GM12878 (cell line): Measurements from ENCODE around the gene GRAMD2B. TPM values are rescaled to one million over a fixed set of nuclear protein-coding genes. Genes with fewer than 3 reads are reported as not detected.
A peak's percentile ranks its signal among the peaks of the same experiment; 100 is the strongest.

Experiments
- ATAC-seq: fragments of 200-7000 bp; cut with Tn5 transposase; 3 replicates; pipeline ENCODE4 v1.9.1; 2020; ENCODE audit warnings: mild to moderate bottlenecking, moderate library complexity
- BruUV-seq: library from RNA; stranded (reverse); fragments of 400-500 nt; replicated peaks from 2 replicates; lab custom pipeline; 2021; lab: Mats Ljungman, UMichigan
- CTCF ChIA-PET: fragments of 300-600 bp; sonication (Branson Sonifier 250); formaldehyde crosslinking; extraction: SDS; loops from one replicate; lab custom pipeline; 2021; ENCODE audit warnings: inconsistent platforms; lab: Yijun Ruan, JAX
- POLR2A ChIA-PET: fragments of 350-600 bp; formaldehyde crosslinking; extraction: SDS; loops from one replicate; lab custom pipeline; 2021; ENCODE audit warnings: inconsistent platforms; lab: Charles Lee
- RAD21 ChIA-PET: fragments of 300-600 bp; sonication (Branson Sonifier 250); formaldehyde crosslinking; loops from one replicate; lab custom pipeline; 2023; ENCODE audit warnings: antibody characterized with exemption; ENCODE audit not compliant: unreplicated experiment; lab: Charles Lee
- SMC1A ChIA-PET: fragments of 300-600 bp; sonication (Branson Sonifier 250); formaldehyde crosslinking; loops from one replicate; lab custom pipeline; 2023; ENCODE audit not compliant: unreplicated experiment, uncharacterized antibody; lab: Charles Lee
- DNase-seq: peaks from one replicate; pipeline ENCODE4 v3.0.0-alpha.2; 2011; ENCODE audit warnings: low read depth, low spot score
- FAIRE-seq: peaks from 3 replicates; lab custom pipeline; 2011; peaks lifted over from hg19 to GRCh38; lab: Jason Lieb, UNC
- H2AFZ ChIP-seq: 2 replicates; pipeline ENCODE4 v1.6.0; 2011; ENCODE audit warnings: low read depth, low read length, control low read depth; ENCODE audit not compliant: control insufficient read depth
- H3K27ac ChIP-seq: 2 replicates; pipeline ENCODE4 v1.5.1; 2011; ENCODE audit warnings: control low read depth; ENCODE audit not compliant: control insufficient read depth, insufficient read depth
- H3K27me3 ChIP-seq, 2 experiments: replicated peaks in 1 of 2; 2 replicates each; pipeline versions ENCODE4 v1.6.0 to v1.6.1; 2011; ENCODE audit warnings: low read length in 1 of 2; ENCODE audit not compliant: control insufficient read depth in 2 of 2, insufficient read depth in 2 of 2
- H3K36me3 ChIP-seq, 2 experiments: 2 replicates each; pipeline ENCODE4 v1.5.1; 2011; ENCODE audit warnings: low read length in 1 of 2; ENCODE audit not compliant: control insufficient read depth in 2 of 2, insufficient read depth in 2 of 2
- H3K4me1 ChIP-seq: 2 replicates; pipeline ENCODE4 v1.6.1; 2011; ENCODE audit warnings: mild to moderate bottlenecking, low read length, moderate library complexity, mixed read lengths; ENCODE audit not compliant: control insufficient read depth, insufficient read depth
- H3K4me2 ChIP-seq: 2 replicates; pipeline ENCODE4 v1.6.0; 2011; ENCODE audit warnings: control low read depth; ENCODE audit not compliant: control insufficient read depth, insufficient read depth
- H3K4me3 ChIP-seq: fragments of 200-600 bp; sonication (generic); 2 replicates; pipeline ENCODE4 v1.5.1; 2016
- H3K79me2 ChIP-seq: 2 replicates; pipeline ENCODE4 v1.6.0; 2011; ENCODE audit warnings: low read length; ENCODE audit not compliant: control insufficient read depth, insufficient read depth
- H3K9ac ChIP-seq: 2 replicates; pipeline ENCODE4 v1.8.0; 2011; ENCODE audit warnings: low read length, control low read depth, mixed read lengths; ENCODE audit not compliant: control insufficient read depth, insufficient read depth
- H3K9me3 ChIP-seq: replicated peaks from 3 replicates; pipeline ENCODE4 v1.5.1; 2011; ENCODE audit warnings: mild to moderate bottlenecking, low read length; ENCODE audit not compliant: control insufficient read depth, insufficient read depth
- H4K20me1 ChIP-seq: 2 replicates; pipeline ENCODE4 v1.6.0; 2011; ENCODE audit not compliant: control insufficient read depth, insufficient read depth
- ATF7 ChIP-seq: fragments of 450-650 bp; IDR thresholded peaks from 2 replicates; pipeline ENCODE4 v1.6.1; 2016; ENCODE audit warnings: low read depth, mild to moderate bottlenecking
- CEBPB ChIP-seq, 2 experiments: fragments of 150-350 bp in 1 of 2; IDR thresholded peaks; 2 replicates each; pipeline ENCODE4 v1.6.1; 2012 to 2014; ENCODE audit warnings: low read depth in 2 of 2, low read length in 2 of 2, borderline replicate concordance in 1 of 2, inconsistent platforms in 1 of 2
- CHD1 ChIP-seq: IDR thresholded peaks from 2 replicates; pipeline ENCODE4 v1.6.1; 2012; ENCODE audit warnings: low read depth, low read length, improper control_type of control experiment
- CREM ChIP-seq: IDR thresholded peaks from 2 replicates; pipeline ENCODE4 v1.6.1; 2014; ENCODE audit warnings: antibody characterized with exemption, low read depth
- DPF2 ChIP-seq: fragments of 450-650 bp; IDR thresholded peaks from 2 replicates; pipeline ENCODE4 v1.6.1; 2017; ENCODE audit warnings: mild to moderate bottlenecking
- EZH2 ChIP-seq: IDR thresholded peaks from 2 replicates; pipeline ENCODE4 v1.6.1; 2012; ENCODE audit warnings: low read depth, mild to moderate bottlenecking, control low read depth, inconsistent platforms, low read length, borderline replicate concordance; ENCODE audit not compliant: control insufficient read depth
- KLF5 ChIP-seq: fragments of 450-650 bp; IDR thresholded peaks from 2 replicates; pipeline ENCODE4 v1.6.1; 2014; ENCODE audit warnings: mild to moderate bottlenecking; ENCODE audit not compliant: partially characterized antibody
- LARP7 ChIP-seq: fragments of 450-650 bp; IDR thresholded peaks from 2 replicates; pipeline ENCODE4 v1.6.1; 2017; ENCODE audit warnings: mild to moderate bottlenecking
- NR2C1 ChIP-seq: fragments of 450-650 bp; IDR thresholded peaks from 2 replicates; pipeline ENCODE4 v1.6.1; 2017; ENCODE audit warnings: antibody characterized with exemption, mild to moderate bottlenecking, moderate library complexity
- PKNOX1 ChIP-seq: fragments of 450-650 bp; IDR thresholded peaks from 2 replicates; pipeline ENCODE4 v1.6.1; 2016; ENCODE audit warnings: mild to moderate bottlenecking
- POLR2AphosphoS5 ChIP-seq: IDR thresholded peaks from 2 replicates; pipeline ENCODE4 v1.6.1; 2011; ENCODE audit warnings: mild to moderate bottlenecking, low read length, inconsistent platforms
- RAD21 ChIP-seq: IDR thresholded peaks from 2 replicates; pipeline ENCODE4 v1.6.1; 2011; ENCODE audit warnings: mild to moderate bottlenecking, low read depth, low read length, moderate library complexity; ENCODE audit not compliant: insufficient read depth
- RB1 ChIP-seq: fragments of 450-650 bp; formaldehyde crosslinking; IDR thresholded peaks from 2 replicates; pipeline ENCODE4 v1.6.1; 2017; ENCODE audit warnings: mild to moderate bottlenecking, borderline replicate concordance
- REST ChIP-seq: IDR thresholded peaks from 2 replicates; pipeline ENCODE4 v1.6.1; 2012; ENCODE audit warnings: mild to moderate bottlenecking, low read depth, low read length
- SKIL ChIP-seq: fragments of 450-650 bp; IDR thresholded peaks from 2 replicates; pipeline ENCODE4 v1.6.1; 2017; ENCODE audit warnings: mild to moderate bottlenecking, low read depth, inconsistent platforms; ENCODE audit not compliant: poor library complexity, severe bottlenecking
- STAT1 ChIP-seq: fragments of 450-650 bp; conservative IDR thresholded peaks from 2 replicates; pipeline ENCODE4 v1.6.1; 2014; ENCODE audit warnings: antibody characterized with exemption, mild to moderate bottlenecking
- TBL1XR1 ChIP-seq: IDR thresholded peaks from 2 replicates; pipeline ENCODE4 v1.6.1; 2012; ENCODE audit warnings: low read depth, low read length, improper control_type of control experiment
- YY1 ChIP-seq: IDR thresholded peaks from 2 replicates; pipeline ENCODE4 v1.6.1; 2011; ENCODE audit warnings: low read depth, mild to moderate bottlenecking, low read length
- WGBS: methylation state at CpG from one replicate; pipeline ENCODE4 v1.1.6; 2016; ENCODE audit warnings: low lambda C conversion rate; ENCODE audit not compliant: insufficient replicate concordance, insufficient coverage; ENCODE audit errors: missing lambda C conversion rate; 5-methylcytosine and 5-hydroxymethylcytosine counted together
- in situ Hi-C: fragments of 300-500 bp; cut with MboI; formaldehyde crosslinking; loops from 9 replicates; pipeline ENCODE4 v1.14.3; 2018; ENCODE audit warnings: mixed read lengths
- intact Hi-C: fragments of 100-400 bp; cut with micrococcal nuclease; formaldehyde crosslinking; loops from one replicate; pipeline ENCODE4 v1.14.2; 2022; ENCODE audit not compliant: unreplicated experiment
- polyA plus RNA-seq, 11 experiments: library from polyadenylated mRNA; depleted of rRNA in 4 of 11; unstranded in 6 of 11; stranded (reverse) in 5 of 11; fragments of >200 nt; fragmentation: Nextera tagmentation in 4 of 11; fragmentation: Illumina TruSeq in 1 of 11; extraction: Ambion mirVana in 4 of 11; extraction: Trizol in 1 of 11; gene quantifications; 1 replicate in 1 of 11; 2 replicates in 10 of 11; pipeline versions ENCODE4 v1.2.1 to v1.2.3, GENCODE V29; 2011 to 2016; ENCODE audit warnings: inconsistent platforms in 2 of 11, missing spikeins in 2 of 11, low read depth in 1 of 11
- total RNA-seq, 4 experiments: library from RNA; depleted of rRNA in 3 of 4; stranded (reverse); fragments of >200 nt in 3 of 4; fragmentation: Illumina TruSeq in 1 of 4; extraction: Trizol in 1 of 4; gene quantifications; 2 replicates each; pipeline versions ENCODE4 v1.2.1 to v1.2.3, GENCODE V29; 2013 to 2021

GRAMD2B gene
- total and polyA plus RNA-seq, 10 of the 15 experiments (the other 5 are each of a cell fraction or from before 2014, with no cell fraction given), result 1.9 to 21.5 (median 8.4) TPM

GRCh38 chr5:126494393-126494792, 71.2 kb downstream of the GRAMD2B start (continued):
- no peak for TF ChIP-seq REST
- TF ChIP-seq RB1, result no peak
- TF ChIP-seq YY1, result no peak
- TF ChIP-seq CREM, result no peak
- no peak for TF ChIP-seq POLR2AphosphoS5
- TF ChIP-seq NR2C1, result no peak
- TF ChIP-seq CEBPB (IDR thresholded peaks at IDR 0.05; ENCODE audit: borderline replicate concordance in 1 of 2, low read depth in 2 of 2, low read length in 2 of 2), result no peak

- FAIRE-seq (no peak), ATAC-seq (peak; percentile 38; the same call in 2 of the 3 replicates), DNase-seq (no peak)
- H2AFZ ChIP-seq, result peak overlapping the region; percentile 37
- ChIA-PET SMC1A (interaction anchor here (0.8 to 3.1 kb wide), 5 partner anchors 23 to 158 kb away, joined by 3 to 9 read pairs (median 4); no protein-coding TSS in a partner anchor), RAD21 (interaction anchor here (0.8 to 1.2 kb wide), 2 partner anchors 142 to 144 kb away, joined by 3 to 4 read pairs; no protein-coding TSS in a partner anchor), POLR2A (no interaction called here), CTCF (interaction anchor here (0.8 to 3.7 kb wide), 3 partner anchors 46 to 158 kb away, joined by 3 to 18 read pairs (median 5); no protein-coding TSS in a partner anchor)
- in situ Hi-C loops (no loop called here), intact Hi-C loops (no loop called here)
- no peak overlapping the region for H3K27ac ChIP-seq
- H3K4me1 ChIP-seq, result no peaks in the 10 kb centered on the region
- BruUV-seq, result no TSS peak
- H3K79me2 ChIP-seq, result no peaks in the 10 kb centered on the region
- no peak for TF ChIP-seq STAT1
- no peak for TF ChIP-seq CEBPB (IDR thresholded peaks at IDR 0.05; ENCODE audit: borderline replicate concordance in 1 of 2, low read depth in 2 of 2, low read length in 2 of 2)
- TF ChIP-seq ATF7, result no peak
- no peak for TF ChIP-seq KLF5
- no peak for TF ChIP-seq CHD1
- no peak for TF ChIP-seq EZH2
- no peak for TF ChIP-seq RB1
- TF ChIP-seq RAD21, result no peak
- no peak for TF ChIP-seq LARP7
- TF ChIP-seq TBL1XR1, result no peak
- TF ChIP-seq PKNOX1, result no peak
- no peak for TF ChIP-seq SKIL
- no peak for TF ChIP-seq DPF2
- WGBS, result 82% methylated on average over 5 of the region's 5 CpGs
- H3K9me3 ChIP-seq, result no peaks in the 10 kb centered on the region
- H3K27me3 ChIP-seq, result no peaks in the 10 kb centered on the region
- no peaks in the 10 kb centered on the region for H4K20me1 ChIP-seq
- no peak overlapping the region for H3K4me2 ChIP-seq
- peaks cover 0 to 1% of the 10 kb centered on the region in 2 experiments; a peak in 1 of 4 replicates for H3K36me3 ChIP-seq
- no peak overlapping the region for H3K9ac ChIP-seq
- no peak overlapping the region for H3K4me3 ChIP-seq
These were observed 74.3 kb downstream of the GRAMD2B start for GRCh38 chr5:126497506-126497905.
